Measurements from ENCODE around the gene NDUFS2.

- TF ChIP-seq POLR2AphosphoS5 (IDR thresholded peaks at IDR 0.05), result no peak
- TF ChIP-seq POLR2A (IDR thresholded peaks at IDR 0.05), result no peak
- no peak for TF ChIP-seq CTCF (IDR thresholded peaks at IDR 0.05)
Measured at GRCh38 chr1:161242313-161242712, 40.1 kb downstream of the NDUFS2 start.

Measured in stomach (tissue), 4 donors.